HG03442 (cell line): Measurements from ENCODE around the gene SOWAHA.
A peak's percentile ranks its signal among the peaks of the same experiment; 100 is the strongest.

Experiments
- ATAC-seq: cut with Tn5 transposase; IDR thresholded peaks from one replicate; pipeline ENCODE4 v1.9.1; 2021; ENCODE audit warnings: mild to moderate bottlenecking, moderate library complexity; ENCODE audit not compliant: unreplicated experiment

The SOWAHA gene

GRCh38 chr5:132825033-132825833 lies 12.1 kb downstream of the SOWAHA start:
- ATAC-seq, result no peak

- ATAC-seq, result no peak
Observed at GRCh38 chr5:132825834-132826391, 12.8 kb downstream of the SOWAHA start.

GRCh38 chr5:132826424-132827082 lies 13.5 kb downstream of the SOWAHA start:
- ATAC-seq, result no peak

- ATAC-seq, result no peak
Observed at GRCh38 chr5:132827943-132828673, 15.0 kb downstream of the SOWAHA start.

- no peak for ATAC-seq
Observed at GRCh38 chr5:132828846-132829494, 15.9 kb downstream of the SOWAHA start.

GRCh38 chr5:132829742-132830435 lies 16.8 kb downstream of the SOWAHA start:
- peak; percentile 72 for ATAC-seq

GRCh38 chr5:132830436-132831094 lies 17.5 kb downstream of the SOWAHA start, which contains the start of gene SHROOM1:
Gene SHROOM1, minus strand, starts transcription at chr5:132830647. Its CDS starts 4,507 bp downstream, at chr5:132826140.
- ATAC-seq, result peak; percentile 65

GRCh38 chr5:132831095-132831860 lies 18.2 kb downstream of the SOWAHA start:
- no peak for ATAC-seq

- no peak for ATAC-seq
Observed at GRCh38 chr5:132832612-132833011, 19.5 kb downstream of the SOWAHA start.

GRCh38 chr5:132834057-132834456 lies 21.0 kb downstream of the SOWAHA start:
- ATAC-seq, result no peak

GRCh38 chr5:132836852-132837251 lies 23.8 kb downstream of the SOWAHA start:
- no peak for ATAC-seq

GRCh38 chr5:132837868-132838267 lies 24.8 kb downstream of the SOWAHA start:
- ATAC-seq, result no peak

GRCh38 chr5:132838516-132839282 lies 25.6 kb downstream of the SOWAHA start:
- ATAC-seq, result no peak

GRCh38 chr5:132839426-132840301 lies 26.6 kb downstream of the SOWAHA start:
- no peak for ATAC-seq

- ATAC-seq, result no peak
Observed at GRCh38 chr5:132840313-132840712, 27.2 kb downstream of the SOWAHA start.

- no peak for ATAC-seq
Observed at GRCh38 chr5:132840896-132841295, 27.8 kb downstream of the SOWAHA start.

- no peak for ATAC-seq
Observed at GRCh38 chr5:132841305-132841704, 28.2 kb downstream of the SOWAHA start.
